Measurements from ENCODE around the gene GLO1. TPM values are rescaled to one million over a fixed set of nuclear protein-coding genes. Genes with fewer than 3 reads are reported as not detected.

GLO1 gene
- total and polyA plus RNA-seq, 10 donors = 39.9 to 113 (median 79.4) TPM

GRCh38 chr6:38713812-38714211 is 10.9 kb upstream of the GLO1 start:
- Histone ChIP-seq H3K4me1 (peaks cover 0 to 22% (median 18%) of the 10 kb centered on the region in 6 donors), H3K4me3 (no peak overlapping the region), H3K9me3 (no peaks in the 10 kb centered on the region), H3K36me3 (no peaks in the 10 kb centered on the region), H3K27me3 (replicated peaks in 1 of 7) (peaks cover 0 to 44% (median 31%) of the 10 kb centered on the region in 7 donors), H3K27ac (peak overlapping the region in 4 of 8 donors; percentile 12 to 76 (median 49))
- DNase-seq = no peak
- no peak for TF ChIP-seq CTCF (IDR thresholded peaks at IDR 0.05 in 8 of 11, conservative IDR thresholded peaks at IDR 0.05 in 3 of 11)
- TF ChIP-seq POLR2AphosphoS5 (IDR thresholded peaks at IDR 0.05) = peak in 1 of 3 donors; percentile 36
- no peak for TF ChIP-seq POLR2A (IDR thresholded peaks at IDR 0.05)
- intact Hi-C loops (cut with DNase I; ENCODE audit: low total_unique reads) = no loop called here
- WGBS, 5 donors = 35 to 40% (median 36%) methylated on average over 6 of the region's 6 CpGs

GRCh38 chr6:38708496-38708895 is 5.6 kb upstream of the GLO1 start:
- 48 to 72% (median 65%) methylated on average over 2 of the region's 2 CpGs for WGBS, 5 donors
- Histone ChIP-seq H3K4me3 (no peak overlapping the region), H3K27ac (no peak overlapping the region), H3K36me3 (no peaks in the 10 kb centered on the region), H3K9me3 (no peaks in the 10 kb centered on the region), H3K4me1 (peaks cover 0 to 6% (median under 1%) of the 10 kb centered on the region in 6 donors), H3K27me3 (replicated peaks in 1 of 7) (peaks cover 0 to 5% (median 0%) of the 10 kb centered on the region in 7 donors)
- intact Hi-C loops (cut with DNase I; ENCODE audit: low total_unique reads) = no loop called here
- peak in 1 of 11 experiments; percentile 7 for TF ChIP-seq CTCF (IDR thresholded peaks at IDR 0.05 in 8 of 11, conservative IDR thresholded peaks at IDR 0.05 in 3 of 11)
- TF ChIP-seq POLR2A (IDR thresholded peaks at IDR 0.05) = no peak
- no peak for TF ChIP-seq POLR2AphosphoS5 (IDR thresholded peaks at IDR 0.05)
- DNase-seq = no peak

GRCh38 chr6:38705924-38706323 is 3.0 kb upstream of the GLO1 start:
- H3K4me3 ChIP-seq = no peak overlapping the region
- peaks cover 0 to 28% (median 10%) of the 10 kb centered on the region in 6 donors for H3K4me1 ChIP-seq
- TF ChIP-seq CTCF (IDR thresholded peaks at IDR 0.05 in 8 of 11, conservative IDR thresholded peaks at IDR 0.05 in 3 of 11) (no peak), POLR2A (IDR thresholded peaks at IDR 0.05) (no peak), POLR2AphosphoS5 (IDR thresholded peaks at IDR 0.05) (no peak)
- H3K9me3 ChIP-seq = peaks cover 0 to 5% (median 1%) of the 10 kb centered on the region in 8 donors
- no peak for DNase-seq
- peaks cover 0 to 5% (median 0%) of the 10 kb centered on the region in 7 donors for H3K27me3 ChIP-seq (replicated peaks in 1 of 7)
- peaks cover 0 to 3% (median 0%) of the 10 kb centered on the region in 6 donors for H3K36me3 ChIP-seq
- H3K27ac ChIP-seq = no peak overlapping the region
- 66 to 86% (median 80%) methylated on average over 2 of the region's 2 CpGs for WGBS, 5 donors
- intact Hi-C loops (cut with DNase I; ENCODE audit: low total_unique reads) = no loop called here

GRCh38 chr6:38703949-38704590 is 1.1 kb upstream of the GLO1 start:
- H3K27ac ChIP-seq = peak overlapping the region in 1 of 8 donors; percentile 5
- H3K4me3 ChIP-seq = no peak overlapping the region
- H3K9me3 ChIP-seq = peaks cover 4 to 23% (median 19%) of the 10 kb centered on the region in 8 donors
- TF ChIP-seq POLR2A (IDR thresholded peaks at IDR 0.05) (no peak), CTCF (IDR thresholded peaks at IDR 0.05 in 8 of 11, conservative IDR thresholded peaks at IDR 0.05 in 3 of 11) (no peak), POLR2AphosphoS5 (IDR thresholded peaks at IDR 0.05) (no peak)
- WGBS, 5 donors = 81 to 93% (median 81%) methylated on average over 5 of the region's 5 CpGs
- peaks cover 0 to 21% (median 0%) of the 10 kb centered on the region in 6 donors for H3K36me3 ChIP-seq
- H3K4me1 ChIP-seq = peaks cover 0 to 28% (median 10%) of the 10 kb centered on the region in 6 donors
- peaks cover 0 to 5% (median 0%) of the 10 kb centered on the region in 7 donors for H3K27me3 ChIP-seq (replicated peaks in 1 of 7)
- intact Hi-C loops (cut with DNase I; ENCODE audit: low total_unique reads) = no loop called here
- no peak for DNase-seq

Data from spleen (tissue), 11 donors.